ENCODE measurements around the gene FUT1. TPM values are rescaled to one million over a fixed set of nuclear protein-coding genes. Genes with fewer than 3 reads are reported as not detected.

The FUT1 gene
- total RNA-seq, 1 donor from 2014 or later: 4.3 TPM

DNA sequence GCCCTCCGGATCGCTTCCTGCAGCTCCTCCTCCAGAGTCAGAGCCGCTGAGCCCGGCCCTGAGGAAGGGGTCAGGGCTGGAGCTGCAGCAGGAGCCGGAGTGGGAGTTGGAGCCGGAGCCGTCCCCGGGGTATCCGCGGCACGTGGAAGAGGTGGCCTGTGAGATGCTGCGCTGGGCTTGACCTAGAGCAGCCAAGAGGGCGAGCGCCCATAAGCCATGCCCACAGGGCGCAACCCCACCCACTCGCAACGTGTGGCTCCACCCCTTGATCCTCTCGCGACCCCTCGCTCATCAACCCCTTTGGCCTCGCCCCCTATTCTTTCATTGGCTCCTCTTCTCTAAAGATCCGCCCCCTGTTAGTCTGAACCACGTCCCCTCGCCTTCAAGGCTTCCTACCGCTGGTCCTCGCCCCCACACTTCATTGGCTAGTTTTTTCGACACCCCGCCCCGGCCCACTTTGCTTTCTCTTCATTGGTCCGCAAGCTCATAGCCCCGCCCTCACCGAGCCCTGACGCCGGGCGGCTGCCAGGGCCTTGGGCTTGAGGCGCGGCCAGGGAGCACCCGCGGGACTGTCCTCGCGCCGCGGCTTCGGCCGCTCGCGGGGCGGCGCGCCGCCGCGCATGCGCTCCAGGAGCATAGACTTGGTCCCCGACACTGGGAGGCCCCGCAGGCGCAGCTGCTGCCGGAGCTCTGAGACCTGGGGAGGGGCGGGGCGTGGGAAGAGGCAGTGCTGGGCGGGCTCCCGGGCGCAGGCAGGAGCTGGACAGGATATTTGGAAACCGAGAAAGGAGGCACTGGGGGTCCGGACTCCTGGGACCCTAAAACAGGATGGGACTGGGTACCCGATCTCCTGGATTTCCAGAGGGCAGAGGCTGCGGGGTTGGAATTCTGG, 38.3 kb downstream of the FUT1 start:
- peaks cover 38% of the 10 kb centered on the region for H3K4me1 Mint-ChIP-seq
- peak; percentile 98 to 99 for DNase-seq (ENCODE audit: low spot score in 2 of 2, unreplicated experiment in 2 of 2)
- TF ChIP-seq, protein P1, sequence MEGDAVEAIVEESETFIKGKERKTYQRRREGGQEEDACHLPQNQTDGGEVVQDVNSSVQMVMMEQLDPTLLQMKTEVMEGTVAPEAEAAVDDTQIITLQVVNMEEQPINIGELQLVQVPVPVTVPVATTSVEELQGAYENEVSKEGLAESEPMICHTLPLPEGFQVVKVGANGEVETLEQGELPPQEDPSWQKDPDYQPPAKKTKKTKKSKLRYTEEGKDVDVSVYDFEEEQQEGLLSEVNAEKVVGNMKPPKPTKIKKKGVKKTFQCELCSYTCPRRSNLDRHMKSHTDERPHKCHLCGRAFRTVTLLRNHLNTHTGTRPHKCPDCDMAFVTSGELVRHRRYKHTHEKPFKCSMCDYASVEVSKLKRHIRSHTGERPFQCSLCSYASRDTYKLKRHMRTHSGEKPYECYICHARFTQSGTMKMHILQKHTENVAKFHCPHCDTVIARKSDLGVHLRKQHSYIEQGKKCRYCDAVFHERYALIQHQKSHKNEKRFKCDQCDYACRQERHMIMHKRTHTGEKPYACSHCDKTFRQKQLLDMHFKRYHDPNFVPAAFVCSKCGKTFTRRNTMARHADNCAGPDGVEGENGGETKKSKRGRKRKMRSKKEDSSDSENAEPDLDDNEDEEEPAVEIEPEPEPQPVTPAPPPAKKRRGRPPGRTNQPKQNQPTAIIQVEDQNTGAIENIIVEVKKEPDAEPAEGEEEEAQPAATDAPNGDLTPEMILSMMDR (IDR thresholded peaks at IDR 0.05; ENCODE audit: unreplicated experiment): no peak
- H3K4me3 Mint-ChIP-seq: peak overlapping the region; percentile 90
- H3K9me3 Mint-ChIP-seq: peaks cover 4% of the 10 kb centered on the region
- peak overlapping the region; percentile 97 for H3K27ac Mint-ChIP-seq
- no peaks in the 10 kb centered on the region for H3K27me3 Mint-ChIP-seq (ENCODE audit: low read depth)
- peaks cover 12% of the 10 kb centered on the region for H3K36me3 Mint-ChIP-seq

DNA sequence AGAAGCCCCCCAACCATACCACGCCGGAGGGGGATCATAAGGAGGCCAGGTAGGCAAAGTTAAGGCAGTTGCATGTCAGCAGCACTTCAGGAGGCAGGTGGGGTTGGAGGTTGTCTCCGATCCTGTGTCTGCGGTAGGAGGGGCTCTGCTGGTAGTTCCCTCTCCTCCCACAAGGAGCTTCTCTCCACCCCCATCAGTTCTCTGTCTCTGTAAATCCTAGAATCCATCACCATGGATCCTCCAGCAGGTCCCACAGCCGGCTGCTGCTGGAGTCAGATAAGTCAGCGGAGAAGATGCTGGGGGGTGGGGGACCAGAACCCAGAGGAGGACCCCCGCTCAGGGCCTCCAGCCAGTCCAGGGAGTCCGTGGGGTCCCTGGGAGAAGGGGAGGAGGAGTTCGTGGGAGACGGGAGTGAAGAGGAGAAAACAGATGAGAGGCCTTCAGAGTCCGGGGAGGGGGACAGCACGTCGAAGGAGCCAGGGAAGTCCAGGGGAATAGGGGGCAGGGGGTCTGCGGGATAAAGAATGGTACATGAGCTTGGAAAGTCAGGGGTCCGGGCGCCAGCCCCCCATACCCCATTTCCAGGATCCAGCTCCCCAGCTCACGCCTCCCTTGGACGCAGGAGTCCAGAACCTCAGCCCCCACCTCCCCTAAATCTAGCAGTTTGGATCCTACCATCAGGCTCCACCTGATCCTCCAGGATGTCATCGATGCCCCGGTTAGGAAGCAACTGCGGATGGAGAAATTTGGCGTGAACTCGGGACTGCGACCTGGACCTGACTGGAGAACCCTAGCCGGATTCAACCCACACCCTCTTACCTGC, 39.2 kb downstream of the FUT1 start:
- peaks cover 8% of the 10 kb centered on the region for H3K9me3 Mint-ChIP-seq
- H3K27ac Mint-ChIP-seq: peak overlapping the region; percentile 90
- H3K4me1 Mint-ChIP-seq: peaks cover 39% of the 10 kb centered on the region

DNA sequence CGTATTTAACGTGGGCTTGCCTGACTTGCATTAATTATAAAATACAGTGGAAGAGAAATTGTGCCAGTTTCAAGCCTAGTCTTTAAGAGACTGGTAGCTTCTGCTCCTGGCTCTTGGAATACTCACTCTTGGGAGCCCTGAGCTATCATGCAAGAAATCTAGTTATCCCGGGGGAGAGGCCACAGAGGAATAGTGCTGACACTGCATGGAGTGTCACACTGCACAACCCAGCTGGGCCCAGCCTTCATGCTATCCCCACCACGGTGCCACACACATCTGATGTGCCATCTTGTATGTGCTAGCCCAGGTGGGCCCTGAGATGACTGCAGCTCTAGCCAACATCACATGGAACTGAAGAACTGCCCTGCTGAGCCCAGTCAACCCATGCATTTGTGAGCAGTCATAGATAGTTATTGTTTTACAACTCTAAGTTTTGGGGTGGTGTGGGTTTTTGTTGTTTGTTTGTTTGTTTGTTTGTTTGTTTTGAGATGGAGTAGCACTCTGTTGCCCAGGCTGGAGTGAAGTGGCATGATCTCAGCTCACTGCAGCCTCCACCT, 41.3 kb downstream of the FUT1 start:
- Mint-ChIP-seq H3K27me3 (ENCODE audit: low read depth) (no peaks in the 10 kb centered on the region), H3K4me1 (peaks cover 30% of the 10 kb centered on the region), H3K4me3 (no peak overlapping the region), H3K27ac (no peak overlapping the region), H3K36me3 (peaks cover 18% of the 10 kb centered on the region), H3K9me3 (peaks cover 8% of the 10 kb centered on the region)
- no peak for DNase-seq (ENCODE audit: low spot score in 2 of 2, unreplicated experiment in 2 of 2)
- TF ChIP-seq, protein P1 (IDR thresholded peaks at IDR 0.05; ENCODE audit: unreplicated experiment): no peak

More for the DNA sequence above, 39.2 kb downstream of the FUT1 start:
- DNase-seq (ENCODE audit: low spot score in 2 of 2, unreplicated experiment in 2 of 2): peak in 1 of 2 experiments; percentile 46
- H3K27me3 Mint-ChIP-seq (ENCODE audit: low read depth): no peaks in the 10 kb centered on the region
- peak overlapping the region; percentile 90 for H3K4me3 Mint-ChIP-seq
- TF ChIP-seq, protein P1 (IDR thresholded peaks at IDR 0.05; ENCODE audit: unreplicated experiment): peak; percentile 11
- peaks cover 14% of the 10 kb centered on the region for H3K36me3 Mint-ChIP-seq

DNA sequence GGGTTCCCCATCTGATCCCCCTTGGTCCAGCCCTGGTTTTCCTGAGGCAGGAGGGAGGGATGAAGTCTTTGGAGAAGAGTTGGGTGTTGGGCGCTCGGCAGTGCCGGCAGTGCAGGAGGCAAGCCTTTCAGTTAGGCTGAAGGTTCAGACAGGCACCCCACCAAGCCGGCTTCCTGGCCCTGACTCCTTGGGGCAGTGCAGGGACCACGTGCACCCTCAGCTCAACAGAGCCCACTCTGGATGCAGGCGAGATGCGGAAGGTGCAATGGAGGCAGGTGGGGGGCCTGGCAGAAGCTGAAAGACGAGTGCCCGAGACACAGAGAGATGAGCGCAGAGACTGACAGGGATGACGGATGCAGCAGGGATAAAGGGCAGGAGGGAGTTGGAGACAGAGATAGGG, 44.0 kb downstream of the FUT1 start:
- no peaks in the 10 kb centered on the region for H3K27me3 Mint-ChIP-seq (ENCODE audit: low read depth)
- H3K4me3 Mint-ChIP-seq: no peak overlapping the region
- TF ChIP-seq, protein P1 (IDR thresholded peaks at IDR 0.05; ENCODE audit: unreplicated experiment): no peak
- H3K27ac Mint-ChIP-seq: no peak overlapping the region
- DNase-seq (ENCODE audit: low spot score in 2 of 2, unreplicated experiment in 2 of 2): no peak
- peaks cover 37% of the 10 kb centered on the region for H3K36me3 Mint-ChIP-seq
- H3K4me1 Mint-ChIP-seq: peaks cover 13% of the 10 kb centered on the region
- H3K9me3 Mint-ChIP-seq: peaks cover 8% of the 10 kb centered on the region

DNA sequence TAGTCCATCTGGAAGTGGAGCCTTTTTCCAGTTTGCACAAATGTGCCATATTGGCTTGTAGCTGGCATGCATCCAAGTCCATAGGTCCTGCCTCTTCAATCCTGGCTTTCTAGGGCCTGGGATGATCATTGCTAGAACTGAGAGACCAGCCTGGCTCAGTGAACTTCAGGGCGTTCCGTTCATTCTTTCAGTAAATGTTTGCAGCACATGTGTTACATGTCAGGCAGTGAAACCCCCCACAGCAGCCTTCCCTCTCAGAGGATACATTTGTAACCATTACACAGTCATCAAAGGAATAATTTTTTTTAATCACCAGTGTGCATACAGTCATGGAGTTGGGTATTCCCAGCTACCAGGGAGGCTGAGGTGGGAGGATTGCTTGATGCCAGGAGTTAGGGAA, 47.0 kb downstream of the FUT1 start:
- peaks cover 4% of the 10 kb centered on the region for H3K9me3 Mint-ChIP-seq
- no peak overlapping the region for H3K4me3 Mint-ChIP-seq
- peaks cover 44% of the 10 kb centered on the region for H3K36me3 Mint-ChIP-seq
- TF ChIP-seq, protein P1 (IDR thresholded peaks at IDR 0.05; ENCODE audit: unreplicated experiment): no peak
- no peaks in the 10 kb centered on the region for H3K27me3 Mint-ChIP-seq (ENCODE audit: low read depth)
- H3K27ac Mint-ChIP-seq: no peak overlapping the region
- DNase-seq (ENCODE audit: low spot score in 2 of 2, unreplicated experiment in 2 of 2): no peak
- H3K4me1 Mint-ChIP-seq: peaks cover 6% of the 10 kb centered on the region
